ENCODE measurements around the gene PRR35.

DNA sequence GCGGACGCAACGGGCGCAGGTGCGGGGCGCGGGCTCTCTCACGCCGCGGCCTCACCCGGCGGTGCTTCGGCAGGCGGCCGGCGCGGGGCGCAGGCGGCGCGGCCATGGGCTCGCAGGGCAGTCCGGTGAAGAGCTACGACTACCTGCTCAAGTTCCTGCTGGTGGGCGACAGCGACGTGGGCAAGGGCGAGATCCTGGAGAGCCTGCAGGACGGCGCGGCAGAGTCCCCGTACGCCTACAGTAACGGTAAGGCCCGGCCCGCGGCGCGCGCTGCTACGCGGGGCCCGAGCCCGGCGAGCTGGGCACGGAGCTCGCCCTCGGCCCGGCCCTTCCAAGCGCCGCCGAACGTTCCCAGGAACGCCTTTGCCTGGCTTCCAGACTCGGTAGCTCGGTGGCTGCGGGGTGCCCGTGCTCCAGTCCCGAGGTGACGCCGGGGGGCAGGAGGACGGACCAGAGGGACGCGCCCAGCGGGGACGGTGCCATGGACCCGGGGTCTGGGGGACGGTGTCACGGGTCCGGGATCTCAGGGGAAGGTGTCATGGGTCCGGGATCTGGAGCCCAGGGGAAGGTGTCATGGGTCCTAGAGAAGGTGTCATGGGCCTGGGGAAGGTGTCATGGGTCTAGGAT, 30.1 kb downstream of the PRR35 start:
- TF ChIP-seq, protein P1, sequence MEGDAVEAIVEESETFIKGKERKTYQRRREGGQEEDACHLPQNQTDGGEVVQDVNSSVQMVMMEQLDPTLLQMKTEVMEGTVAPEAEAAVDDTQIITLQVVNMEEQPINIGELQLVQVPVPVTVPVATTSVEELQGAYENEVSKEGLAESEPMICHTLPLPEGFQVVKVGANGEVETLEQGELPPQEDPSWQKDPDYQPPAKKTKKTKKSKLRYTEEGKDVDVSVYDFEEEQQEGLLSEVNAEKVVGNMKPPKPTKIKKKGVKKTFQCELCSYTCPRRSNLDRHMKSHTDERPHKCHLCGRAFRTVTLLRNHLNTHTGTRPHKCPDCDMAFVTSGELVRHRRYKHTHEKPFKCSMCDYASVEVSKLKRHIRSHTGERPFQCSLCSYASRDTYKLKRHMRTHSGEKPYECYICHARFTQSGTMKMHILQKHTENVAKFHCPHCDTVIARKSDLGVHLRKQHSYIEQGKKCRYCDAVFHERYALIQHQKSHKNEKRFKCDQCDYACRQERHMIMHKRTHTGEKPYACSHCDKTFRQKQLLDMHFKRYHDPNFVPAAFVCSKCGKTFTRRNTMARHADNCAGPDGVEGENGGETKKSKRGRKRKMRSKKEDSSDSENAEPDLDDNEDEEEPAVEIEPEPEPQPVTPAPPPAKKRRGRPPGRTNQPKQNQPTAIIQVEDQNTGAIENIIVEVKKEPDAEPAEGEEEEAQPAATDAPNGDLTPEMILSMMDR (IDR thresholded peaks at IDR 0.05), result no peak
- TF ChIP-seq POLR2AphosphoS5 (IDR thresholded peaks at IDR 0.05; ENCODE audit: insufficient read depth in 1 of 2, low read depth in 1 of 2) (no peak), POLR2A (IDR thresholded peaks at IDR 0.05) (no peak)
